ENCODE results near the gene PRKACB.

The PRKACB gene

DNA sequence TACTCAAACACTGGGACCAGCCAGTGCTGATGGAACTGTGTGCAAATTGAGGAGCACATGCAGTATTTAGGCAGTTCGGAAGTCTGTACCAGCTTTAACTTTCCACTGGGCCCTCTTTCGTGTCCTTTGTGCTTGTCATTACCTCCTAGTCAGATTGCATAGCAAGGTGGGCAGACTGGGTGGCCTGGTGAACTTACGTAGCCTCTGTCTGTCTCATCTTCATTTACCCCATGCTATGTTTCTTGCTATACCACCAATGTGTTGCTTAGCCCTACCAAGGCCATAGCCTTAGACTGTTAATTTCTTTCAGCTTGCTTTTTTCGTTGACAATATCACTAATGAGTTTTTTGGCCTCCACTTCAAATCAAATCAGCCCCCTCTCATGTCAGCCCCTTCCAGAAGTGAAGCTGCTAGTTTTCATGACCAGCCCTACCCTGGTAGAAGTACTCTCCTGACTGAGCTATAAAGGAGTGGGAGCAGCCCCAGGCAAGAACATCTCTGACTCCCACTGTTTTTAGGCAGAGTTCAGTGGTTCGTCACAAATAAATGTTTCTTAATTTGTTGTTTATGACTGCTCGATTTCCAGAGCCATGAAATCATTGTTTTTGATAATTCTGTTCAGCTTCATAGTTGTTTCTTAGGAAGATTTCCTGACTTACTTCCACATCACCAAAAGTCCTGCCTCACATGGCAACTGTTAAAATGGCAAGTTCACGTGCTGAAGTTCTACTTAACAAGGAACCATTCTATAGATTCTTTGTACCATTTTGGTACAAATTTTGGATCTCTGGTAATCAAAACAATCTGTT lies 19.3 kb downstream of the PRKACB start:
- H3K27ac ChIP-seq: no peak overlapping the region
- DNase-seq (ENCODE audit: low spot score): no peak
- ChIA-PET POLR2A (ENCODE audit: low non-redundant PET) (no interaction called here), CTCF (interaction anchor here (0.6 kb wide), 1 partner anchor 384 kb away, joined by 4 read pairs; no protein-coding TSS in a partner anchor)
- TF ChIP-seq, protein P1, sequence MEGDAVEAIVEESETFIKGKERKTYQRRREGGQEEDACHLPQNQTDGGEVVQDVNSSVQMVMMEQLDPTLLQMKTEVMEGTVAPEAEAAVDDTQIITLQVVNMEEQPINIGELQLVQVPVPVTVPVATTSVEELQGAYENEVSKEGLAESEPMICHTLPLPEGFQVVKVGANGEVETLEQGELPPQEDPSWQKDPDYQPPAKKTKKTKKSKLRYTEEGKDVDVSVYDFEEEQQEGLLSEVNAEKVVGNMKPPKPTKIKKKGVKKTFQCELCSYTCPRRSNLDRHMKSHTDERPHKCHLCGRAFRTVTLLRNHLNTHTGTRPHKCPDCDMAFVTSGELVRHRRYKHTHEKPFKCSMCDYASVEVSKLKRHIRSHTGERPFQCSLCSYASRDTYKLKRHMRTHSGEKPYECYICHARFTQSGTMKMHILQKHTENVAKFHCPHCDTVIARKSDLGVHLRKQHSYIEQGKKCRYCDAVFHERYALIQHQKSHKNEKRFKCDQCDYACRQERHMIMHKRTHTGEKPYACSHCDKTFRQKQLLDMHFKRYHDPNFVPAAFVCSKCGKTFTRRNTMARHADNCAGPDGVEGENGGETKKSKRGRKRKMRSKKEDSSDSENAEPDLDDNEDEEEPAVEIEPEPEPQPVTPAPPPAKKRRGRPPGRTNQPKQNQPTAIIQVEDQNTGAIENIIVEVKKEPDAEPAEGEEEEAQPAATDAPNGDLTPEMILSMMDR (conservative IDR thresholded peaks at IDR 0.05; ENCODE audit: low read depth): no peak

- DNase-seq (ENCODE audit: low spot score): no peak
- POLR2A ChIA-PET (ENCODE audit: low non-redundant PET): no interaction called here
- no peak overlapping the region for H3K27ac ChIP-seq
- TF ChIP-seq, protein P1 (conservative IDR thresholded peaks at IDR 0.05; ENCODE audit: low read depth): no peak
- CTCF ChIA-PET: no interaction called here
Observed at GRCh38 chr1:84164161-84164560, 20.1 kb downstream of the PRKACB start.

DNA sequence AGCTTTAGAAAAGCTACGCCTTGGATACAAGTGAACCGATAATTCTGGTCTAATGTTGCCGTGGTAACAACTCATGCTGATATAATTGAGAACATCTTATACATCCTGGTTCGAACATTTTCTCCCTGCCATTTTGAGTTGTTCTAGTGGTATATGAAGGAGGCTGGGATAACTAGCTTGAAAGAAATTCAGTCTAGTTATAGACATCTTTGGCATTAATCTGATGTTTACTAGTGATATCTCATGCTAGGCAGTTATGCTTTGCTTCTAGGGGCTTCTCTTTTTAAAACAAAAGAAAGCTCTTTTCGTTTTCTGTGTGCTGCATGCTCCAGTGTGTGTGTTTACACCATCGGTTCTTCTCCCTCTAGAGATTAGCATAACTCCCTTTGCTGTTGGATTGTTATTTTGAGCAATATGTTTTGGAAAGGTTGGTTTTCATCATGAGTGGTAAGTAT lies 20.5 kb downstream of the PRKACB start:
- no peak overlapping the region for H3K27ac ChIP-seq
- CTCF ChIA-PET: interaction anchor here (0.6 kb wide), 1 partner anchor 282 kb away, joined by 3 read pairs; no protein-coding TSS in a partner anchor
- POLR2A ChIA-PET (ENCODE audit: low non-redundant PET): no interaction called here
- TF ChIP-seq, protein P1 (conservative IDR thresholded peaks at IDR 0.05; ENCODE audit: low read depth): no peak
- DNase-seq (ENCODE audit: low spot score): no peak

DNA sequence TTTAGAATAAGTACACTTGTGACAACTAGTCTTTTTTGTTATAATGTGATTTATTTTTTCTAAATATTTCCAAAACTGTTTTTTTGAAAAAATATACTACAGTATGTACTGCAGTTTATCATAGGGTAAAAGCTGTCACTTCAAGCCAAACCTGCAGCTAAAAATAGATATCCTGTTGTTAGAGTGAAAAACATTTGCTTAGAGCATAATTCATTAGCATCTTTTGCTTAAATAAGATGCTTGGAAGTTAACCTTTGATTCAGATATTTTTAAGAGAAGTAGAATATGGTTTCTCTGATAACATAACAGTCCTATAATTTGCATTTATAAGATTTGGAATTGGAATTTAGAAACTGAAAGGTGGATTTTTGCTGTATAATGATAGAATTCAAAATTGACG lies 21.5 kb downstream of the PRKACB start:
- ChIA-PET CTCF (no interaction called here), POLR2A (ENCODE audit: low non-redundant PET) (no interaction called here)
- TF ChIP-seq, protein P1 (conservative IDR thresholded peaks at IDR 0.05; ENCODE audit: low read depth): no peak
- H3K27ac ChIP-seq: no peak overlapping the region
- DNase-seq (ENCODE audit: low spot score): no peak

GRCh38 chr1:84166797-84167196 lies 22.7 kb downstream of the PRKACB start:
- POLR2A ChIA-PET (ENCODE audit: low non-redundant PET): no interaction called here
- DNase-seq (ENCODE audit: low spot score): no peak
- TF ChIP-seq, protein P1 (conservative IDR thresholded peaks at IDR 0.05; ENCODE audit: low read depth): no peak

GRCh38 chr1:84168783-84169182 lies 24.7 kb downstream of the PRKACB start:
- POLR2A ChIA-PET (ENCODE audit: low non-redundant PET): no interaction called here
- DNase-seq (ENCODE audit: low spot score): no peak
- H3K27ac ChIP-seq: no peak overlapping the region
- CTCF ChIA-PET: interaction anchor here (0.6 kb wide), 1 partner anchor 170 kb away, joined by 5 read pairs; no protein-coding TSS in a partner anchor
- TF ChIP-seq, protein P1 (conservative IDR thresholded peaks at IDR 0.05; ENCODE audit: low read depth): no peak

More at GRCh38 chr1:84166797-84167196, 22.7 kb downstream of the PRKACB start:
- CTCF ChIA-PET: no interaction called here
- H3K27ac ChIP-seq: no peak overlapping the region

All from RWPE1 (cell line).